ENCODE results near the gene RORC. TPM values are rescaled to one million over a fixed set of nuclear protein-coding genes. Genes with fewer than 3 reads are reported as not detected.

The RORC gene
- total RNA-seq, 2 donors from 2014 or later = 9.1 to 10.3 TPM

- H3K9me3 ChIP-seq = no peaks in the 10 kb centered on the region
- DNase-seq (ENCODE audit: low spot score) = no peak
- peaks cover 15% of the 10 kb centered on the region for H3K36me3 ChIP-seq
- TF ChIP-seq, protein P1, sequence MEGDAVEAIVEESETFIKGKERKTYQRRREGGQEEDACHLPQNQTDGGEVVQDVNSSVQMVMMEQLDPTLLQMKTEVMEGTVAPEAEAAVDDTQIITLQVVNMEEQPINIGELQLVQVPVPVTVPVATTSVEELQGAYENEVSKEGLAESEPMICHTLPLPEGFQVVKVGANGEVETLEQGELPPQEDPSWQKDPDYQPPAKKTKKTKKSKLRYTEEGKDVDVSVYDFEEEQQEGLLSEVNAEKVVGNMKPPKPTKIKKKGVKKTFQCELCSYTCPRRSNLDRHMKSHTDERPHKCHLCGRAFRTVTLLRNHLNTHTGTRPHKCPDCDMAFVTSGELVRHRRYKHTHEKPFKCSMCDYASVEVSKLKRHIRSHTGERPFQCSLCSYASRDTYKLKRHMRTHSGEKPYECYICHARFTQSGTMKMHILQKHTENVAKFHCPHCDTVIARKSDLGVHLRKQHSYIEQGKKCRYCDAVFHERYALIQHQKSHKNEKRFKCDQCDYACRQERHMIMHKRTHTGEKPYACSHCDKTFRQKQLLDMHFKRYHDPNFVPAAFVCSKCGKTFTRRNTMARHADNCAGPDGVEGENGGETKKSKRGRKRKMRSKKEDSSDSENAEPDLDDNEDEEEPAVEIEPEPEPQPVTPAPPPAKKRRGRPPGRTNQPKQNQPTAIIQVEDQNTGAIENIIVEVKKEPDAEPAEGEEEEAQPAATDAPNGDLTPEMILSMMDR (IDR thresholded peaks at IDR 0.05) = no peak
- no peaks in the 10 kb centered on the region for H3K4me1 ChIP-seq
- no peak overlapping the region for H3K27ac ChIP-seq
- no peaks in the 10 kb centered on the region for H3K27me3 ChIP-seq
- no peak overlapping the region for H3K4me3 ChIP-seq
Measured at GRCh38 chr1:151779852-151780251, 51.8 kb downstream of the RORC start.

DNA sequence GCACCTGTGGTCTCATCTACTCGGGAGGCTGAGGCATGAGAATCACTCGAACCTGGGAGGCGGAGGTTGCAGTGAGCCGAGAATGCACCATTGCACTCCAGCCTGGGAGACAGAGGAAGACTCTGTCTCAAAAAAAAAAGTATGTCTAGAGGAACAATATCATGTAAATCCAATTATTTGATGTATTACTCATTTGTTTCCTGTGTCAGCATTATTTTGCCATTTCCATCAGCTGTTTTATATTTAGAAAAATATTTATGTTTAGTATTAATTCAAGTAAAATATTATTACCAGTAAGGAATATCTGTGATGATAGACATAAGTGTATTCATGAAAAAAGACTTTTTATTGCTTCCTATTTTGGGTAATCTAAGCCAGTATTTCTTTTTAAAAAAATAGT is 54.3 kb downstream of the RORC start:
- Histone ChIP-seq H3K36me3 (peaks cover 15% of the 10 kb centered on the region), H3K27me3 (no peaks in the 10 kb centered on the region), H3K27ac (no peak overlapping the region), H3K4me3 (no peak overlapping the region), H3K4me1 (no peaks in the 10 kb centered on the region), H3K9me3 (no peaks in the 10 kb centered on the region)
- TF ChIP-seq, protein P1 (IDR thresholded peaks at IDR 0.05) = no peak
- DNase-seq (ENCODE audit: low spot score) = no peak

GRCh38 chr1:151776665-151777062 is 54.9 kb downstream of the RORC start:
- Histone ChIP-seq H3K27me3 (no peaks in the 10 kb centered on the region), H3K4me3 (no peak overlapping the region), H3K27ac (no peak overlapping the region), H3K36me3 (peaks cover 13% of the 10 kb centered on the region), H3K9me3 (no peaks in the 10 kb centered on the region), H3K4me1 (no peaks in the 10 kb centered on the region)
- no peak for DNase-seq (ENCODE audit: low spot score)
- TF ChIP-seq, protein P1 (IDR thresholded peaks at IDR 0.05) = no peak

- H3K36me3 ChIP-seq = peaks cover 8% of the 10 kb centered on the region
- no peak overlapping the region for H3K4me3 ChIP-seq
- no peaks in the 10 kb centered on the region for H3K27me3 ChIP-seq
- DNase-seq (ENCODE audit: low spot score) = no peak
- H3K27ac ChIP-seq = no peak overlapping the region
- no peaks in the 10 kb centered on the region for H3K4me1 ChIP-seq
- H3K9me3 ChIP-seq = no peaks in the 10 kb centered on the region
- TF ChIP-seq, protein P1 (IDR thresholded peaks at IDR 0.05) = no peak
Measured at GRCh38 chr1:151775894-151776664, 55.5 kb downstream of the RORC start.

DNA sequence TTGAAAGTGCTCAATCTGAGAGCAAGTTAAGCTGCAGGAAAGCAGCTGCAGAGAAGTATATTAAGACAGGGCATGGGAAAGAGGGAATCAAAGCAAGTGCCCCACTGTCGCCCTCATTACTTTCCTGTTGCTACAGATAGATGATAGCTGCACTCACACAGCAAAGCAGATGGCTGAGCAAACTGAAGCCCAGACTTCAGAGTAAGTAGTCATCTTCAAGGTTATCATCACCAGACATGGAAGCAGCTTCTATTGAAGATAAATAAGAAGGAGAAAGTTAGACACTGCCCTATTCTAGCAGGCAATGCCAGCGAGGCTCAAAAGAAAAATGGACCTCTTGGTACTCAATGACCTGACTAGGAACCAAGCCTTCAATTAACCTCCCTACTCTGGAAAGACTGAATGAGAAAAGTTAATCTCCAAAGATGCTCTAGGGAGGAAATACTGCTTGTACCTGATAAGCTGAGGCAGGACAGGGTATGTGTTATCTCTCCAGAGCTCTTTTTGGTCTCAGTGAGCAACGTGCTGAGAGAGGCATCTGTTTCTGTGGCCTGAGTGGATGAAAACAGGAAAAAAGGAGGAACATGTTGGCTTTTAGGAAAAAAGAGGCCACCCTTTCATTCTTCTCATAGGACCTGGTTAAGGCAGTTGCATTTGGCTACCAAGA is 57.2 kb downstream of the RORC start:
- TF ChIP-seq, protein P1 (IDR thresholded peaks at IDR 0.05) = no peak
- no peaks in the 10 kb centered on the region for H3K4me1 ChIP-seq
- no peaks in the 10 kb centered on the region for H3K9me3 ChIP-seq
- H3K4me3 ChIP-seq = no peak overlapping the region
- H3K36me3 ChIP-seq = no peaks in the 10 kb centered on the region
- H3K27ac ChIP-seq = no peak overlapping the region
- no peaks in the 10 kb centered on the region for H3K27me3 ChIP-seq
- no peak for DNase-seq (ENCODE audit: low spot score)

All from right atrium auricular region (tissue), 2 donors.